NT2/D1 (cell line): Measurements from ENCODE around the gene RHBDF1.

Experiments
- SUZ12 ChIP-seq: IDR thresholded peaks from 2 replicates; pipeline ENCODE4 v1.6.1; 2011; ENCODE audit not compliant: insufficient read length, insufficient read depth; ENCODE audit errors: extremely low read depth
- YY1 ChIP-seq: IDR thresholded peaks from 2 replicates; pipeline ENCODE4 v1.6.1; 2011; ENCODE audit not compliant: insufficient read length, insufficient read depth

DNA sequence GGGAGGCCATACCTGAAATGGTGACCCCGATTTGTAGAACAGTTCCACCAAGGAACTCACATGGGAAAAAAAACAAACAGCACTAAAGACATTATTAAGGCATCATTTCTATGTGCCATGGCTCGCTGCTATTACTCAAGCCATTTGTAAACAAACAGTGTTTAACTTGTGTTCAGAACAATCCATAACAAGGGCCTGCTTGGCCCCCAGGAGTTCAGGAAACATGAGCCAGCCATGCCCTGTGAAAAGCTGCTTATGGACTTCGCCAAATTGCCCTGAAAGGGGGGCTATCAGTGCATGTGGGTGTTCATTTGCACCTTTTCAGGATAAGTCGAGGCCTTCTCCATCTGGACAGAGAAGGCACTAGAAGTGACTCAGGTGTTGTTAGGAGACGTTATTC, 27.0 kb downstream of the RHBDF1 start:
- TF ChIP-seq SUZ12 (no peak), YY1 (no peak)
